ENCODE measurements around the gene C11orf86.
"Not testable (repeated sequence)": the region's sequence is repeated elsewhere in the genome, so short reads cannot be mapped to it uniquely, and the experiment has no call there.

The C11orf86 gene, protein sequence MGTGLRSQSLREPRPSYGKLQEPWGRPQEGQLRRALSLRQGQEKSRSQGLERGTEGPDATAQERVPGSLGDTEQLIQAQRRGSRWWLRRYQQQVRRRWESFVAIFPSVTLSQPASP

DNA sequence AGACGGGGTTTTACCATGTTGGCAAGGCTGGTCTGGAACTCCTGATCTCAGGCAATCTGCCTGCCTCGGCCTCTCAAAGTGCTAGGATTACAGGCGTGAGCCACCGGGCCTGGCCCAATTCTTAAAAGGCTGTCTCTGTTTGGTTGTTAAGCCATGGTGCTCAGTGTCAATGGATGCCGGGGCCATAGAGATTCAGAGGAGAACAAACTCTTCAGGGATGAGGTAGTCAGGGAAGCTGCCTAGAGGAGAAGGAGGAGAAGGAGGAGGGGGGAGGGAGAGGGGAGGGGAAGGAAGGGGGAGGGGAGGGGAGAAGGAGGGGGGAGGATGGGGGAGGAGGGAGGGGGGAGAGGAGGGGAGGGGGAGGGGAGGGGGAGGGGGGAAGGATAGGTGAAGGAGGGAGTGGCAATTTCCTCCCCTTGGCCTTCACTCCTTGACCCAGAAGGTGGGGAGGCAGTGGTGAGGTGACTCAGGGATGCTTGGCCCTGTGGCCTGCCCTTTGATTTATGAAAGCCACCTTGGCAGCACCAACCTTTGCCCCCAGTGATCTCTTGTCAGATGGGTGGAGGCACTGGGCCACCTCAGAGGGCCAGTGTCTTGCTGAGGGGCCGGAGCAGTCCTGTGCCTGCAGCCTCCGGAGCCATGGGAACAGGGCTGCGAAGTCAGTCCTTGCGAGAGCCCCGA is at the start of gene C11orf86:
TSS of gene C11orf86 (plus strand) at position 581 of the 681 bp plus-strand sequence. CDS start at position 640, 59 bp downstream.
- DNase-seq = no peak

GRCh38 chr11:66929753-66930152 is 45.4 kb upstream of the C11orf86 start:
- no peak for DNase-seq

GRCh38 chr11:66932543-66932942 is 42.6 kb upstream of the C11orf86 start:
- no peak for DNase-seq

DNA sequence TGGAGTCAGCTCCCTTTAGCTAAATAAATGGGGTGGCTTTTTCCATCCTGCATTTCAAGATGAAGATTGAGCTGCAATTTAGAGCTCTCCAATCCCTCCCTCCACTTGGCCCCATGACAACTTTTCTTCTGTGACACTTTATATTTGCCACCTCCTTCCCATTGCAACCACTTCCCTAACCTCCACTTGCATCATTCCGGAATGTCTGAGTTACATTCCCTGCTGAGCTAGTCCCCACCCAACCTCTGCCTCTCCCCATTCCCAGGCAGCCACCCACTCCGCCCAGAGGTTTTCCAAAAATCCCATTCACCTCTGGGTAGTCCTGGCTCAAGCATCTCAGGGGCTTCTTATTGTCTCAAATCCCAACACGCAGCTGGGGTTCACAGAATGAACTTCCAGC is 41.6 kb upstream of the C11orf86 start:
- DNase-seq = no peak

DNA sequence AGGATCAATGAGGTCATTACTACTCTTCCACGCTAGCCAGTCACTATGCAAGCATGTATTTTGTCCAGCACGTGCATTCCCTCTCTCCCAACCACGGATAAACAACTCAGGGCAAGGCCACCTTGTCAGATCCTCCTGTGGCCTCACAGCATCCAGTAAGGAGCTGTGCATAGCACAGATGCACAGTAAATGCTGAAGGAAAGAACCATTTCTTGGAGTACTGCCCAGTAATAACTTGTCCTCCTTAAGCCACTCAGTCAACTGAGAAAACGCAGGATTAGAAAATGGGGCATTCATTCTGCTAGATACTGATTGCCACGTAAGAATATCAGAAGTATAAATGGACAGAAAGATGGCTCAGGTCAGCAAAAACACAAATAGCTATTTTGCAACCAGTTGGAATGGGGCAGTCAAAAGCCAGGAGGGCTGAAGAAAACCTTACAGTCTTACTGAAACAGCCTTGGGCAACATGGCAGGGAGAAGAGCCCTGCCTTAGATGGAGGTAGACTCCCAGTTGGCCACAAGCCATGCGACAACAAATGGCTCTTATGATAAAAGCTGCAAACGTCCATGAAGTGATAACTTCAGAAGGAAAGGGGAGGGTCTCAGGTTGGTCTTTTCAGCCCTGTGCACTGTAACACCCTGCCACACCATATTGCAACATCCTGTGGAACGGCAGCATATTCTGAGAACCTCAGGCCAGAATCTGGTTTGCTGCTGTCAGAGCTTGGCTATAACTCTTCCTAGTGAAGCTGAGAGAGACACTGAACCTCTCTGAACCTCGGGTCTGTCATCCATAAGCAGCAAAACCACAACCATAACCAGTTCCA is 39.9 kb upstream of the C11orf86 start:
- DNase-seq = no peak

- DNase-seq = no peak
Measured at GRCh38 chr11:66936311-66936711, 38.8 kb upstream of the C11orf86 start.

- DNase-seq = no peak
Measured at GRCh38 chr11:66937193-66937733, 37.8 kb upstream of the C11orf86 start.

GRCh38 chr11:66938582-66939135 is 36.4 kb upstream of the C11orf86 start:
- no peak for DNase-seq

- peak; percentile 21 for DNase-seq
Measured at GRCh38 chr11:66950112-66950535, 25.0 kb upstream of the C11orf86 start.

- no peak for DNase-seq
Measured at GRCh38 chr11:66951135-66951534, 24.0 kb upstream of the C11orf86 start.

DNA sequence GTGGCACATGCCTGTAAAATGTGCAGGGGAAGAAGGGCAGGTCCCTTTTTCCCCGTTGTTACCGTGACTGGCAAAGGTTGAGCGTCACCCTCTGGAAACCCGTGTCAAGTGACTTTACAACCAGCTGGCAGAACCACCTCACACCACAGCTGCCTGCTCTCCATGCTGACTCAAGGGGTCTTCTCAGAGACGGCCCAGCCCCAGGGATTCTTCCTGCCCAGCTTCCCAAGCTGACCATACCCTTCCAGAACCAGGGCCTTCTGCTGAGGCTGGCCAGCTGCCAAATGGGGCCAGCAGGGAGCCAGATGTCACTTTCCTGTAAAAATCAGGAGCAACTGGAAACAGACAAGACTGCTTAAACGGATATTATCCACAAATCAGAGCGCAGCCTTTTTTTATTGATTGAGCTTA is 23.2 kb upstream of the C11orf86 start:
- DNase-seq = no peak

DNA sequence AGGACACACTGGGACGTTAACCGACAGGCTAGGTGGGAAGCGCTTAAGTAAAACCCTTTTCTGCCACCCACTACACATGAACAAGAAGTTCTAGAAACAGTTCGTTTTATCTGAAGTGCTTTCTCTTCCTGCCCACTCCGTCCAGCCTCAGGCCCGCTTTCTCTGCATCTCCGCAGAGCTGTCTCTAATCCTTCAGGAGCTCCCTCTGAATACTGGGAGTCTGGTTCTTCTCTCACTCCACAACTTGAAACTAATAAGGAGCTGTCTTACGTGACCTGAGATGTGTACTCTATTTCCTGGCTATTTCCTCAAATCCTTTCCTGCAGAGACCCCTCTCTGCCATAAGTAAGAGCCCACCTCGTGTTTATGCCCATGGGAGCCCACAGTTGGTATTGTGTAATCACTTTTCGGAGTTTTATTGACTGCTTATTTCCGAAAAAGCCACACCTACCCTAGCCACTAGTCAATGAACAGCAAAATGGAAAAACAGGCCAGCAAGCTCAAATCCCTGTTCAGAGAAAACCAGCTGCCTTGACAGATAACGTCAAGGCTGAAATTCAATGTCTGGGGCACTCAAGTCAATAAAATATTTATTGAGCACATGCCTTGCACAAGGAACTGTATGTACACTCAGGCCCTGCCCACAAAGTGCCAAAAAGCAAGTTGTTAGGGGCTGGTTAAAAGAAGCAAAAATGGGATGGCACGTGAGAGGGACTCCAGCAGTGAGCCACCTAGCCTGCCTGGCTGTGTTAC is 21.8 kb upstream of the C11orf86 start:
- DNase-seq = no peak

DNA sequence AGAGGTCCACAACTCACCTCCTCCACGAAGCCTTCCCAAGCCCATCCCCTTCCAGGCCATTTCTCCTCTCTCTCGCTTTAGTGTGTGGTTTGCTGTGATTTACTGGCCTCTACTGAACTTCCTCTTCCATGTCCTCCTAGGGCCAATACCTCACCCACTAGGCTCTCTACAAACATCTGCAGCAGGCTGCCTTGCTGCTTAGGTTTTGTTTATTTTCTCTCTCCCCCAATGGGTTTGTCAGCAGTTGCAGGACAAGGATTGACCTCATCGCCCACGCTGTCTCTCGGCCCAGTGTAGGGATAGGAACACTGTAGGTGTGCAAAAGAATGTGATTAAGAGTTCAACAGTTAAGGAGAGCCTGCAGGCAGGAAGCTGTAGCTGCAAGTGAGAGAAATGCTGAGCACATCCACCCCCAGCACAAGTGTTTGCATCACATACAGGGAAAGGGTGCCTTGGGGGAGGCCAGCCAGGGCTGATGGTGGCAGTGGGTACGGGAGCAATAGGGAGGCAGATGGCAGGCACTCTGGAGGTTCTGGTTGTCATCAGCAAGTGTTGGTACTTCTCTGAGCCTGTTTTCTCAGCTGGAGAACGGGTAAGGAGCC is 18.3 kb upstream of the C11orf86 start:
- no peak for DNase-seq

GRCh38 chr11:66957971-66958231 is 17.2 kb upstream of the C11orf86 start:
- DNase-seq = no peak

GRCh38 chr11:66958232-66958955 is 16.7 kb upstream of the C11orf86 start, which contains the start of gene PC:
PC (minus strand) TSS chr11:66958383; CDS start chr11:66872159, 86,224 bp downstream.
- peak; percentile 95 for DNase-seq

- DNase-seq = no peak
Measured at GRCh38 chr11:66958956-66959274, 16.2 kb upstream of the C11orf86 start.

DNA sequence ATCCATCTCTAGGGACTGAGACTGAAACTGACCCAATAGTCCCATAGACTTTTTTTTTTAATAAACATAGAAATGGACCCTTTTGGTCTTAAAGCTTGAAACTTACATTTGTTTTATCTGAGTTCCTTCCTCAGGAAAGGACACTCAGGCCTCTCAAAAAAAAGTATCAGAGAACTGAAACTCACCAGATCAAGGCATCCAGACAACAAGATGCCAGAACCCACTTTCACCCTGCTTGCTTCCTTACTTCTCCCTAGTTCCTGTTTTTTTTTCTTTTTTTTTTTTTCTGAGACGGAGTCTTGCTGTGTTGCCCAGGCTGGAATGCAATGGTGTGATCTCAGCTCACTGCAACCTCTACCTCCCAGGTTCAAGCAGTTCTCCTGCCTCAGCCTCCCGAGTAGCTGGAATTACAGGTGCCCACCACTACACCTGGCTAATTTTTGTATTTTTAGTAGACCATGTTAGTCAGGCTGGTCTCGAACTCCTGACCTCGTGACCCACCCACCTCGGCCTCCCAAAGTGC is 13.4 kb upstream of the C11orf86 start:
- DNase-seq = not testable (repeated sequence)

- DNase-seq = no peak
Measured at GRCh38 chr11:66962247-66962646, 12.9 kb upstream of the C11orf86 start.

DNA sequence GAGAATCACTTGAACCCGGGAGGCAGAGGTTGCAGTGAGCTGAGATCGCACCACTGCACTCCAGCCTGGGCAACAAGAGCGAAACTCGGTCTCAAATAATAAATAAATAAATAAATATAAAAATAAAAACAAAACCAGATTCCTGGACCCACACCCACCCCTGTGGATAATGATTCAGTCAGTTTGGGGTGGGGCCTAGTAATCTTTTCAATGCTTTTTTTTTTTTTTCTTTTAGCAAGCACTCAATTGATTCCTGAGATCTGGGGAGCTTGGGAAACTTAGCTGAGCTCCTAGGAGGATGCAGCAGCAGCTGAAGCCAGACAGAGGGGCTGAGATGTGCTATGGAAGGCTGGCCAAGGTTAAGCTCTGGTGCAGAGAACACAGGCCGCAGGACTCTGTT is 12.3 kb upstream of the C11orf86 start:
- DNase-seq = no peak

DNA sequence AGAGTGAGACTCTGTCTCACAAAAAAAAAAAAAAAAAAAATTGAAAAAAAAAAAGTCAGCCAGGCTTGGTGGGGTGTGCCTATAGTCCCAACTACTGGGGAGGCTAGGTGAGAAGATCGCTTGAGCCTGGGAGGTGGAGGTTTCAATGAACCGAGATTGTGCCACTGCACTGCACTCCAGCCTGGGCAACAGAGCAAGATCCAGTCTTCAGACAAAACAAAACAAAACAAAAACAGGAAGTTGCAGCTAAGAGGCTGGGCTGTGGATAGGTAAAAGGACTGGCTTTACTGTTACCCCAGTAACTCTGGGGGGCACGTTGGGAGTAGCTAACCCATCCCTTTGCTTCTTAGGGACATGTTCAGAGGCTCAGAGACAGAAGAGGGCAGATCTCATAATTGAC is 10.6 kb upstream of the C11orf86 start:
- no peak for DNase-seq

GRCh38 chr11:66966351-66966750 is 8.8 kb upstream of the C11orf86 start:
- no peak for DNase-seq
